GM23338 (cell line): Measurements from ENCODE around the gene WIPF3. TPM values are rescaled to one million over a fixed set of nuclear protein-coding genes. Genes with fewer than 3 reads are reported as not detected.

Experiments
- ATAC-seq: fragments of 200-7000 bp; cut with Tn5 transposase; 3 replicates; pipeline ENCODE4 v1.9.1; 2020
- DNase-seq: peaks from one replicate; pipeline ENCODE4 v3.0.0-alpha.2; 2015; ENCODE audit warnings: low spot score
- H2AFZ ChIP-seq: fragments of 200-600 bp; sonication (generic); 2 replicates; pipeline ENCODE4 v1.8.0; 2016; ENCODE audit warnings: antibody characterized with exemption, mild to moderate bottlenecking, moderate library complexity
- H3F3A ChIP-seq: fragments of 200-600 bp; sonication (generic); replicated peaks from 2 replicates; pipeline ENCODE4 v1.8.0; 2017; ENCODE audit warnings: antibody characterized with exemption, mixed run types, low read depth
- H3K27ac ChIP-seq: fragments of 200-600 bp; sonication (generic); 2 replicates; pipeline ENCODE4 v1.6.1; 2016; ENCODE audit warnings: low read depth
- H3K27me3 ChIP-seq: fragments of 200-600 bp; sonication (generic); 2 replicates; pipeline ENCODE4 v1.8.0; 2016; ENCODE audit warnings: mild to moderate bottlenecking, mixed run types, moderate library complexity; ENCODE audit not compliant: insufficient read depth
- H3K36me3 ChIP-seq: fragments of 200-600 bp; sonication (generic); 2 replicates; pipeline ENCODE4 v1.8.0; 2016; ENCODE audit warnings: mild to moderate bottlenecking; ENCODE audit not compliant: insufficient read depth
- H3K4me1 ChIP-seq: fragments of 200-600 bp; sonication (generic); 2 replicates; pipeline ENCODE4 v1.8.0; 2016; ENCODE audit warnings: mild to moderate bottlenecking, moderate library complexity; ENCODE audit not compliant: insufficient read depth
- H3K4me2 ChIP-seq: fragments of 200-600 bp; sonication (generic); 2 replicates; pipeline ENCODE4 v1.7.1; 2017; ENCODE audit warnings: mixed run types
- H3K4me3 ChIP-seq: fragments of 200-600 bp; sonication (generic); 2 replicates; pipeline ENCODE4 v1.6.1; 2016; ENCODE audit warnings: mixed run types
- H3K79me2 ChIP-seq: fragments of 200-600 bp; sonication (generic); replicated peaks from 2 replicates; pipeline ENCODE4 v1.8.0; 2017; ENCODE audit warnings: mild to moderate bottlenecking; ENCODE audit not compliant: insufficient read depth
- H3K9me2 ChIP-seq: fragments of 200-600 bp; sonication (generic); 2 replicates; pipeline ENCODE4 v1.8.0; 2017; ENCODE audit not compliant: insufficient read depth
- H4K20me1 ChIP-seq: fragments of 200-600 bp; sonication (generic); replicated peaks from 2 replicates; pipeline ENCODE4 v1.8.0; 2017; ENCODE audit warnings: mild to moderate bottlenecking; ENCODE audit not compliant: insufficient read depth
- H3K27ac Mint-ChIP-seq: 2 replicates; pipeline ENCODE4 v1.8.0; 2020; ENCODE audit warnings: inconsistent platforms, mild to moderate bottlenecking, moderate library complexity, mixed read lengths
- H3K27me3 Mint-ChIP-seq: 3 replicates; pipeline ENCODE4 v1.8.0; 2022; ENCODE audit warnings: low read depth, mild to moderate bottlenecking, moderate library complexity, mixed read lengths, inconsistent platforms; ENCODE audit not compliant: insufficient read depth, poor library complexity
- H3K36me3 Mint-ChIP-seq: 3 replicates; pipeline ENCODE4 v1.8.0; 2021; ENCODE audit warnings: low read depth, mild to moderate bottlenecking, inconsistent platforms, moderate library complexity, mixed read lengths
- H3K4me1 Mint-ChIP-seq: 3 replicates; pipeline ENCODE4 v1.8.0; 2020; ENCODE audit warnings: mild to moderate bottlenecking, inconsistent platforms, mixed read lengths
- H3K4me3 Mint-ChIP-seq: 3 replicates; pipeline ENCODE4 v1.8.0; 2021; ENCODE audit warnings: moderate library complexity, mild to moderate bottlenecking, inconsistent platforms, mixed read lengths
- H3K9me3 Mint-ChIP-seq: 3 replicates; pipeline ENCODE4 v1.8.0; 2020; ENCODE audit warnings: moderate library complexity, mild to moderate bottlenecking, inconsistent platforms, mixed read lengths
- CREB1 ChIP-seq: fragments of 250-450 bp; sonication (Bioruptor Pico); IDR thresholded peaks from 2 replicates; pipeline ENCODE4 v1.5.0; 2020; ENCODE audit warnings: low read depth, mild to moderate bottlenecking, moderate library complexity
- JUNB ChIP-seq: IDR thresholded peaks from one replicate; pipeline ENCODE4 v1.6.1; 2016; ENCODE audit warnings: antibody characterized with exemption; ENCODE audit not compliant: unreplicated experiment
- NANOG ChIP-seq: IDR thresholded peaks from 2 replicates; pipeline ENCODE4 v1.6.1; 2016; ENCODE audit warnings: antibody characterized with exemption, borderline replicate concordance
- ZNF331 ChIP-seq: fragments of 250-450 bp; sonication (Bioruptor Pico); IDR thresholded peaks from 2 replicates; pipeline ENCODE4 v1.5.0; 2020; ENCODE audit warnings: low read depth, mild to moderate bottlenecking, moderate library complexity
- ZNF462 ChIP-seq: fragments of 250-450 bp; sonication (Bioruptor Pico); IDR thresholded peaks from 2 replicates; pipeline ENCODE4 v1.5.0; 2020; ENCODE audit warnings: mild to moderate bottlenecking, moderate library complexity
- polyA plus RNA-seq: library from polyadenylated mRNA; unstranded; fragments of >200 nt; fragmentation: Nextera tagmentation; extraction: Ambion mirVana; gene quantifications from 2 replicates; pipeline ENCODE4 v1.2.1, GENCODE V29; 2016
- total RNA-seq: library from RNA; depleted of rRNA; stranded (reverse); fragments of >200 nt; shearing (Covaris generic); gene quantifications from 2 replicates; pipeline ENCODE4 v1.2.3, GENCODE V29; 2014
- TF ChIP-seq, protein P1 (sequence below): IDR thresholded peaks from 2 replicates; pipeline ENCODE4 v1.6.1; 2016; ENCODE audit warnings: antibody characterized with exemption

The WIPF3 gene
- total and polyA plus RNA-seq, 2 experiments from 2014 or later = 5.7 to 11.4 TPM

DNA sequence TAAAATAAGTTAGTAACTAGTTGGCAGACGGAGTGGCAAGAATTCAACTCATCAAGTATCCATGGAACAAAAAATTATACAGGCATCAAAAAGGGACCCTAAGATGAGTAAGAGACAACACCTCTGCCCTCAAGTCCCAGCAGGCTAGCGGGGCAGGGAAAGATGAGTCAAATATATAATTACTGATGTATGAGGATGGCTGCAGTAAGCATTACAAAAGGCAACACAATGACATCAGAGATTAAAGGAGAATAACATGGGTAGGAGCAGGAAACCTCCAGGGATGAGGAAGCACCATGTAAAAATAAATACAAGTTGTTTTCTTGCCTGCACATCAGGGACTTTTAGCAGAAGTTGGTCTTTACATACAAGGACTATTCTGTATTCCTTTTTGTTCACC lies 133.9 kb downstream of the WIPF3 start (continued):
- TF ChIP-seq ZNF462 (CRISPR knock-in tag) (no peak), ZNF331 (CRISPR knock-in tag) (no peak), CREB1 (CRISPR knock-in tag) (no peak)

- H3K4me1 Mint-ChIP-seq = no peaks in the 10 kb centered on the region
- peaks cover 20% of the 10 kb centered on the region for H3K36me3 ChIP-seq
- H3K9me2 ChIP-seq = no peaks in the 10 kb centered on the region
- peaks cover 2% of the 10 kb centered on the region for H3K27me3 Mint-ChIP-seq
- no peak overlapping the region for H3K4me3 Mint-ChIP-seq
- H3K4me3 ChIP-seq = no peak overlapping the region
- H3K4me1 ChIP-seq = no peaks in the 10 kb centered on the region
- no peaks in the 10 kb centered on the region for H3K9me3 Mint-ChIP-seq
- no peak overlapping the region for H3K27ac ChIP-seq
- TF ChIP-seq, protein P1, sequence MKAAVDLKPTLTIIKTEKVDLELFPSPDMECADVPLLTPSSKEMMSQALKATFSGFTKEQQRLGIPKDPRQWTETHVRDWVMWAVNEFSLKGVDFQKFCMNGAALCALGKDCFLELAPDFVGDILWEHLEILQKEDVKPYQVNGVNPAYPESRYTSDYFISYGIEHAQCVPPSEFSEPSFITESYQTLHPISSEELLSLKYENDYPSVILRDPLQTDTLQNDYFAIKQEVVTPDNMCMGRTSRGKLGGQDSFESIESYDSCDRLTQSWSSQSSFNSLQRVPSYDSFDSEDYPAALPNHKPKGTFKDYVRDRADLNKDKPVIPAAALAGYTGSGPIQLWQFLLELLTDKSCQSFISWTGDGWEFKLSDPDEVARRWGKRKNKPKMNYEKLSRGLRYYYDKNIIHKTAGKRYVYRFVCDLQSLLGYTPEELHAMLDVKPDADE = no peak
- no peak for TF ChIP-seq NANOG
- no peak for TF ChIP-seq JUNB
- H3K36me3 Mint-ChIP-seq = peaks cover 42% of the 10 kb centered on the region
- ATAC-seq (no peak), DNase-seq (no peak)
- no peaks in the 10 kb centered on the region for H3F3A ChIP-seq
- H3K79me2 ChIP-seq = no peaks in the 10 kb centered on the region; the same call in 1 of the 2 replicates
- no peaks in the 10 kb centered on the region; the same call in 1 of the 2 replicates for H4K20me1 ChIP-seq
- no peak overlapping the region for H3K4me2 ChIP-seq
- no peak overlapping the region for H2AFZ ChIP-seq
- H3K27me3 ChIP-seq = no peaks in the 10 kb centered on the region
- H3K27ac Mint-ChIP-seq = no peak overlapping the region
Measured at GRCh38 chr7:29945259-29945809, 139.0 kb downstream of the WIPF3 start.
